ENCODE data around the gene MED27. TPM values are rescaled to one million over a fixed set of nuclear protein-coding genes. Genes with fewer than 3 reads are reported as not detected.

Gene MED27
- total and polyA plus RNA-seq, 8 donors, result 3.2 to 11.7 (median 5.8) TPM

GRCh38 chr9:132007371-132008025 is 72.2 kb downstream of the MED27 start:
- H3K4me1 ChIP-seq, result peaks cover 0 to 11% (median 0%) of the 10 kb centered on the region in 3 donors
- H3K27me3 ChIP-seq, result no peaks in the 10 kb centered on the region
- no peak for FAIRE-seq
- H3K9me3 ChIP-seq, result no peaks in the 10 kb centered on the region
- DNase-seq, result no peak
- 93 to 94% methylated on average over 5 of the region's 5 CpGs for WGBS, 2 donors
- no peaks in the 10 kb centered on the region for H3K36me3 ChIP-seq
- intact Hi-C loops (cut with DNase I), result no loop called here
- H3K27ac ChIP-seq, result no peak overlapping the region
- no peak for ATAC-seq
- no peak overlapping the region for H3K4me3 ChIP-seq
- no peak for TF ChIP-seq CTCF (IDR thresholded peaks at IDR 0.05)

- Histone ChIP-seq H3K36me3 (no peaks in the 10 kb centered on the region), H3K27ac (no peak overlapping the region), H3K4me3 (no peak overlapping the region), H3K9me3 (no peaks in the 10 kb centered on the region), H3K27me3 (no peaks in the 10 kb centered on the region), H3K4me1 (peaks cover 0 to 4% (median 0%) of the 10 kb centered on the region in 3 donors)
- no peak for TF ChIP-seq CTCF (IDR thresholded peaks at IDR 0.05)
- FAIRE-seq (no peak), DNase-seq (no peak), ATAC-seq (peak in 2 of 4 donors; percentile 24 to 37)
- intact Hi-C loops (cut with DNase I), result no loop called here
- 83 to 87% methylated on average over 9 of the region's 9 CpGs for WGBS, 2 donors
Measured at GRCh38 chr9:132006677-132007370, 72.8 kb downstream of the MED27 start.

DNA sequence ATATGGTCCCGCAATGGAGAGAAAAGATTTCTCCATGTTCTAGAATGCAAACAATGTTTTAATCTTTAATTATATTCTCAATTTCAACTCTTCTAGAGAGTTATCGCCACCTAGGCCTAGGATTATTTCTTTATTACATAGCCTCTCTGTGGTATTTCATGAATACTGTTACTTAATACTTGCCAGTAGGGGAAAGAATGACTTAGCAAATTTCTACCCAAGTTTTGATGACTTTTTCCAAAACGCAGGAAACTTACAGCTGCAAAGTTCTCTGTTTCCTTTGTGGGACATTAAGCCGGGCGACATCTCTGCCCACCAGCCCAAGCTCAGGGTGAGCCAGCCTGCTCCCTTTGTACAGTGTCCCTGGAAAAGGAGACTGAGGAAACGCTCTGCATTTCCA is 73.8 kb downstream of the MED27 start:
- no peak for ATAC-seq
- no peak for DNase-seq
- H3K4me3 ChIP-seq, result no peak overlapping the region
- H3K4me1 ChIP-seq, result no peaks in the 10 kb centered on the region
- intact Hi-C loops (cut with DNase I), result no loop called here
- no peak for TF ChIP-seq CTCF (IDR thresholded peaks at IDR 0.05)
- H3K27me3 ChIP-seq, result no peaks in the 10 kb centered on the region
- H3K27ac ChIP-seq, result no peak overlapping the region
- no peak for FAIRE-seq
- 87 to 90% methylated on average over 6 of the region's 6 CpGs for WGBS, 2 donors
- no peaks in the 10 kb centered on the region for H3K9me3 ChIP-seq
- no peaks in the 10 kb centered on the region for H3K36me3 ChIP-seq

- Histone ChIP-seq H3K27ac (no peak overlapping the region), H3K4me1 (no peaks in the 10 kb centered on the region), H3K27me3 (no peaks in the 10 kb centered on the region), H3K36me3 (no peaks in the 10 kb centered on the region), H3K9me3 (no peaks in the 10 kb centered on the region), H3K4me3 (no peak overlapping the region)
- intact Hi-C loops (cut with DNase I), result no loop called here
- WGBS, 2 donors, result 94 to 95% methylated on average over 5 of the region's 5 CpGs
- DNase-seq (no peak), ATAC-seq (no peak), FAIRE-seq (no peak)
- TF ChIP-seq CTCF (IDR thresholded peaks at IDR 0.05), result no peak
Measured at GRCh38 chr9:132004323-132004722, 75.3 kb downstream of the MED27 start.

- Histone ChIP-seq H3K9me3 (no peaks in the 10 kb centered on the region), H3K27me3 (no peaks in the 10 kb centered on the region), H3K4me1 (no peaks in the 10 kb centered on the region), H3K4me3 (no peak overlapping the region), H3K27ac (no peak overlapping the region), H3K36me3 (no peaks in the 10 kb centered on the region)
- DNase-seq (no peak), FAIRE-seq (no peak), ATAC-seq (no peak)
- intact Hi-C loops (cut with DNase I), result no loop called here
- WGBS, 2 donors, result 87 to 91% methylated on average over 9 of the region's 9 CpGs
- no peak for TF ChIP-seq CTCF (IDR thresholded peaks at IDR 0.05)
Measured at GRCh38 chr9:132003896-132004295, 75.8 kb downstream of the MED27 start.

Measured in pancreas (tissue), 10 donors.